ENCODE data around the gene SELENOK. TPM values are rescaled to one million over a fixed set of nuclear protein-coding genes. Genes with fewer than 3 reads are reported as not detected.

The SELENOK gene
- total RNA-seq, 1 donor from 2014 or later, result 76.6 TPM

DNA sequence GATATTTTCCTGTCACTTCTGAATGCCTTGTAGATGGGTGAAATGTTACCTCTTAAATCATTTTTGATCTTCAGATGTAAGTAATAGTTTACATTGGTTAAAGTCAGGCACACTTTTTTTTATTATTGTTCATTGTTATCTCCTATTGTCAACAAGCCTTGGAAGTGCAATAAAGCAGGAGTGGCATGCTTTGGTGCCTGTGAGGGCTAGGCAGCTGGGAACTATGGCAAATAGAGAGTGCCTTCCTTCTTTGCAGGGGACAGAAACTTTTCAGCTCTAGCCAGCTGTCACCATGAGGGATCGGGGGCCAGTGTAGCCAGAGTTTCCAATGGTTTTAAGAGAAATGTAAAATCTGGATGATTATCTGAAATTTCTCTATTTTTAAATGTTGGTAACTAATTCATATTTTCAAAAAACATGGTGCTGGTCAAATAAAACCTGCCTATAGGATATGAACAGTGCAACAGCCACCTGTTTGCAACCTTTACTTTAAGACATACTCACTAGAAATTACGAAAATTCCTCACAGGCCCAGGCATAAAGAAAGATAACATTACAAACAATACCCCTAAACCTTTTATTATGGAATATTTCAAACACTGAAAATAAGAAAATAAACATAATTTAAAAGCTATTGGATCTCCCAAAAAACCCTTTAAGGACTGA lies 9.1 kb upstream of the SELENOK start:
- no peak for DNase-seq (ENCODE audit: low spot score)
- no peak overlapping the region for H3K4me3 Mint-ChIP-seq
- H3K27me3 Mint-ChIP-seq (ENCODE audit: insufficient read depth, low read depth), result no peaks in the 10 kb centered on the region
- Histone ChIP-seq H3K27me3 (peaks cover 26% of the 10 kb centered on the region), H2AFZ (replicated peaks) (no peak overlapping the region), H3K9me3 (ENCODE audit: low read depth) (no peaks in the 10 kb centered on the region), H3K79me2 (ENCODE audit: low read depth) (no peaks in the 10 kb centered on the region), H3K27ac (no peak overlapping the region), H3K4me2 (no peak overlapping the region), H3K4me1 (no peaks in the 10 kb centered on the region), H3K9ac (no peak overlapping the region), H3K4me3 (no peak overlapping the region), H4K20me1 (ENCODE audit: low read depth) (no peaks in the 10 kb centered on the region), H3F3A (ENCODE audit: low read depth) (no peaks in the 10 kb centered on the region), H3K36me3 (no peaks in the 10 kb centered on the region)
- TF ChIP-seq EZH2phosphoT487 (IDR thresholded peaks at IDR 0.05) (no peak), EZH2 (IDR thresholded peaks at IDR 0.05) (no peak)
- TF ChIP-seq, protein P1, sequence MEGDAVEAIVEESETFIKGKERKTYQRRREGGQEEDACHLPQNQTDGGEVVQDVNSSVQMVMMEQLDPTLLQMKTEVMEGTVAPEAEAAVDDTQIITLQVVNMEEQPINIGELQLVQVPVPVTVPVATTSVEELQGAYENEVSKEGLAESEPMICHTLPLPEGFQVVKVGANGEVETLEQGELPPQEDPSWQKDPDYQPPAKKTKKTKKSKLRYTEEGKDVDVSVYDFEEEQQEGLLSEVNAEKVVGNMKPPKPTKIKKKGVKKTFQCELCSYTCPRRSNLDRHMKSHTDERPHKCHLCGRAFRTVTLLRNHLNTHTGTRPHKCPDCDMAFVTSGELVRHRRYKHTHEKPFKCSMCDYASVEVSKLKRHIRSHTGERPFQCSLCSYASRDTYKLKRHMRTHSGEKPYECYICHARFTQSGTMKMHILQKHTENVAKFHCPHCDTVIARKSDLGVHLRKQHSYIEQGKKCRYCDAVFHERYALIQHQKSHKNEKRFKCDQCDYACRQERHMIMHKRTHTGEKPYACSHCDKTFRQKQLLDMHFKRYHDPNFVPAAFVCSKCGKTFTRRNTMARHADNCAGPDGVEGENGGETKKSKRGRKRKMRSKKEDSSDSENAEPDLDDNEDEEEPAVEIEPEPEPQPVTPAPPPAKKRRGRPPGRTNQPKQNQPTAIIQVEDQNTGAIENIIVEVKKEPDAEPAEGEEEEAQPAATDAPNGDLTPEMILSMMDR (IDR thresholded peaks at IDR 0.05), result no peak
- H3K9me3 Mint-ChIP-seq, result no peaks in the 10 kb centered on the region
- no peak overlapping the region for H3K27ac Mint-ChIP-seq
- H3K4me1 Mint-ChIP-seq, result no peaks in the 10 kb centered on the region
- no peaks in the 10 kb centered on the region for H3K36me3 Mint-ChIP-seq

DNA sequence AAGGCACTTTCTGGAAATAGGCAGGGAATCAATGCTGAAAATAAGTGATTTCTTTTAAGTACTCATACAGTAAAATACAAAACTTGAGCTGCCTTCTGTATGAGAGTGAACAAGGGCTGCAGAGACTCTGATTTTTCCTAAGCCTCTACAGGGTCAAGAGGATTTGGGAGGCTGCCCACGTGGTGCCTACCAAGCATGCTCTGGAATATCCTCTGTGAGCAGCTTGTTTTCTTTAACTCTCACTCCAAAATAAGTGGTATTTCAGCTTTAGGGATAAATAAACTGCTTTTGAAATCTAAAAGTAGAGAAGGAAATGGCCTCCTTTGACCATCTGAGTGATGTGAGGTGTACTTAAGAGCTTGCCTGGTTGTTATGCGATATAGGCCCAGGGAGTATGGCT lies 8.1 kb upstream of the SELENOK start:
- Histone ChIP-seq H2AFZ (replicated peaks) (peak overlapping the region; percentile 36), H4K20me1 (ENCODE audit: low read depth) (no peaks in the 10 kb centered on the region), H3F3A (ENCODE audit: low read depth) (no peaks in the 10 kb centered on the region), H3K27me3 (peaks cover 37% of the 10 kb centered on the region), H3K4me3 (no peak overlapping the region), H3K79me2 (ENCODE audit: low read depth) (no peaks in the 10 kb centered on the region), H3K9me3 (ENCODE audit: low read depth) (no peaks in the 10 kb centered on the region), H3K4me2 (no peak overlapping the region), H3K36me3 (no peaks in the 10 kb centered on the region), H3K27ac (no peak overlapping the region), H3K4me1 (no peaks in the 10 kb centered on the region), H3K9ac (no peak overlapping the region)
- no peak overlapping the region for H3K27ac Mint-ChIP-seq
- H3K36me3 Mint-ChIP-seq, result no peaks in the 10 kb centered on the region
- no peak overlapping the region for H3K4me3 Mint-ChIP-seq
- H3K27me3 Mint-ChIP-seq (ENCODE audit: insufficient read depth, low read depth), result no peaks in the 10 kb centered on the region
- no peak for TF ChIP-seq EZH2phosphoT487 (IDR thresholded peaks at IDR 0.05)
- no peak for TF ChIP-seq EZH2 (IDR thresholded peaks at IDR 0.05)
- TF ChIP-seq, protein P1 (IDR thresholded peaks at IDR 0.05), result no peak
- no peak for DNase-seq (ENCODE audit: low spot score)
- H3K4me1 Mint-ChIP-seq, result no peaks in the 10 kb centered on the region
- no peaks in the 10 kb centered on the region for H3K9me3 Mint-ChIP-seq

DNA sequence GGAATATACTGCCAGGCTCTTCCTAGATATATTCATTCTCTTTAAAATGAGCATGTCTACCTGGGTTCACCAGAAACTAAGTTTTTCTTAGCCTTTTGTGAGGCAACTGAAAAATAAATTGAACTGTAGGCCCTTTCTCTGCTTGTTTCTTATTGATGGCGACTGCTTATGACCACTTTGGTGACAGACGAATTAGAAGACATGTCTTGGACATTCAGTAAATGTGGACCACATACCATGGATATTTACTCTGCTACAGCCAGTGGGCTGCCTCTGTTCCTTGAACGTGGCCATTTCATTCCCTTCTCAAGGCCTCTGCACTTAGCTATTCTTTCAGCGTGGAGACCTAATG lies 603 bp upstream of the SELENOK start:
- Mint-ChIP-seq H3K4me1 (peaks cover 27% of the 10 kb centered on the region), H3K27ac (peak overlapping the region; percentile 94)
- peak overlapping the region; percentile 31 for H2AFZ ChIP-seq (replicated peaks)

More for the DNA sequence above, 603 bp upstream of the SELENOK start:
- Histone ChIP-seq H3K4me3 (peak overlapping the region; percentile 82), H4K20me1 (ENCODE audit: low read depth) (peaks cover 21% of the 10 kb centered on the region), H3K9ac (no peak overlapping the region), H3K27me3 (peaks cover 40% of the 10 kb centered on the region), H3K4me2 (peak overlapping the region; percentile 76), H3K27ac (peak overlapping the region; percentile 28), H3F3A (ENCODE audit: low read depth) (peaks cover 10% of the 10 kb centered on the region), H3K4me1 (peaks cover 12% of the 10 kb centered on the region), H3K9me3 (ENCODE audit: low read depth) (no peaks in the 10 kb centered on the region), H3K79me2 (ENCODE audit: low read depth) (peaks cover 42% of the 10 kb centered on the region), H3K36me3 (no peaks in the 10 kb centered on the region)
- peak; percentile 15 for DNase-seq (ENCODE audit: low spot score)
- Mint-ChIP-seq H3K4me3 (peak overlapping the region; percentile 98), H3K9me3 (no peaks in the 10 kb centered on the region), H3K36me3 (peaks cover 7% of the 10 kb centered on the region), H3K27me3 (ENCODE audit: insufficient read depth, low read depth) (peaks cover 3% of the 10 kb centered on the region)
- TF ChIP-seq EZH2 (IDR thresholded peaks at IDR 0.05) (no peak), EZH2phosphoT487 (IDR thresholded peaks at IDR 0.05) (no peak)
- TF ChIP-seq, protein P1 (IDR thresholded peaks at IDR 0.05), result no peak
